GM12872 (cell line): ENCODE results near the gene MATK.

Experiments used
- CTCF ChIP-seq: IDR thresholded peaks from 3 replicates; pipeline ENCODE4 v1.5.1; 2011; ENCODE audit warnings: low read depth, mild to moderate bottlenecking, low read length, moderate library complexity; ENCODE audit not compliant: insufficient read depth

MATK gene

GRCh38 chr19:3785938-3786824 is at the start of gene MATK:
Gene MATK (minus strand): TSS chr19:3786381. CDS start chr19:3785135, 1,246 bp downstream.
- TF ChIP-seq CTCF: no peak

DNA sequence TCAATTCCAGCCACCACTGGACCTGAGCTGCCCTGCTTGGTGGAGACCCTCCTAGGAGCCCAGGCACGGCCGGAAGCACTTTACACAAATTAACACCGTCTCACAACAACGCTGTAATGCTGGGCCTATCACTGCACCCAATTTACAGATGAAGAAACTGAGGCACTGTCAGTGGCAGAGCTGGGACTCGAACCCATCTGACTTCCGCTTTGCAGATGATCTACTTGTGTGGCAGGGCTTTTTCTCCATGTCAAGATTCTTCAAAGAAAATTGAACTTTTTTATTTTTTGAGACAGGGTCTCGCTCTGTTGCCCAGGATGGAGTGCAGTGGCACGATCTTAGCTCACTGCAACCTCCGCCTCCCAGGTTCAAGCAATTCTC is 48.9 kb upstream of the MATK start:
- no peak for TF ChIP-seq CTCF

- no peak for TF ChIP-seq CTCF
Measured at GRCh38 chr19:3834349-3835054, 48.3 kb upstream of the MATK start.

DNA sequence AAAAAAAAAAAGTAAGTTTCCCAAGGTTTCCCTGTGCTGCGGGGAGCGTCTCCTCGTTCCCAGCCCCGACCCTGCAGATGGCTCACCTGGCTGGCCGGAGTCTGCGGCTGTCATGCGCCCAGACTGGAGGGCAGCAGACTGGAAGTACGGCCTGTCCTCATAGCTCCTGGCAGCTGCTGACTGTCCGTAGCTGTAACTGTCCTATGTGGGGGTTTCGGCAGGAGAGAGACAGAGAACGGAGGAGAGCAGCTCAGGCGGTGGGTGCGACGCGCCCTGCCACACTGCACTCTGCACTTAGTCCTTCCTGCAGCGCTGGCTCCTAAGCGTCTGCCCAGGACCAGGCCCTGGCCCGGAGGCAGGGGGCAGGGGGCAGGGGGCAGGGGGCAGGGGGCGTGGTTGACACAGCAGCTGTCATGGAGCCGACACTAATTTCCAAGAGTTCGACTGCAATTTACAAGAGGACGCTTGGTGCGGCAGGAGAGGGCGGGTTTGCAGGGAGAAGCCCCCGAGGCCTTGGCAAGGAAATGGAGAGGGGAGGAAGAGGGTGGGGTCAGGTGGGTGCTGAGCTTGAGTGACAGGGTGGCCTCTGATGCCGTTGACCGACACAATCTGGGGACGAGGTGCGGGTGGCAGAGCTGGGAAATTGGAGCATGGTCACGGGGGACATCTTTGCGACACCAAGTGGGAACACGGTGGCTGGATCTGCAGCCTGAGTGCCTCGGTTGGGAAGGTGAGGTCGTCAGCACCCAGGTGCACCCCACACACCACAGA is 47.6 kb upstream of the MATK start:
- TF ChIP-seq CTCF: no peak

GRCh38 chr19:3832001-3832400 is 45.8 kb upstream of the MATK start:
- TF ChIP-seq CTCF: no peak

DNA sequence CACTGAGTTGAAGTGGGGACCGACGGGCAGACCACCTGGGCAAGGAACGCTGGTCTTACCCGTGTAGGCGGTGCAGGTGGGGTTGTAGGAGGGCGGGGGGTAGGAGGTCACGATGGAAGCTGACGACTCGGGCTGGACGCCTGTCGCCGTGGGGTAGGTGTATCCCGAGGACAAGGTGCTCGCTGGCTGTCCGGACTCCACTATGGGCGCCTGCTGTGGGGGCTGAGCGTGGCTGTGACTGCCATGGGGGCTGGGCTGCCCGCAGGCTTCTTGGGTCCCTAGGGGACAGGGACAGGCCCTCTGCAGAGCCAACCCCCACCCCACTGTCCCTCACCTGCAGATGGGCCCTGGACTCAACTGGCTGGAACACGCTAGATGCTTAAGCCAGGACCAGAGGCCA is 45.4 kb upstream of the MATK start:
- no peak for TF ChIP-seq CTCF
